ENCODE measurements around the gene ZNF407. TPM values are rescaled to one million over a fixed set of nuclear protein-coding genes. Genes with fewer than 3 reads are reported as not detected.

Gene ZNF407
- total and polyA plus RNA-seq, 2 of the 13 experiments (the other 11 are each of a cell fraction or from before 2014, with no cell fraction given) = 2.3 to 8.7 TPM

- 97% methylated on average over 1 of the region's 1 CpG for WGBS (ENCODE audit: low lambda C conversion rate)
- TF ChIP-seq ZEB1 (IDR thresholded peaks at IDR 0.05; ENCODE audit: insufficient replicate concordance, low read depth) (no peak), ZBTB26 (CRISPR knock-in tag; IDR thresholded peaks at IDR 0.05; ENCODE audit: borderline replicate concordance) (no peak), MAFK (conservative IDR thresholded peaks at IDR 0.05 in 1 of 2, IDR thresholded peaks at IDR 0.05 in 1 of 2; ENCODE audit: low read length in 2 of 2) (no peak)
- H2AFZ ChIP-seq (ENCODE audit: low read length) = no peak overlapping the region
- H3K36me3 ChIP-seq (replicated peaks in 1 of 2; ENCODE audit: control insufficient read depth in 1 of 2, insufficient read depth in 2 of 2, low read length in 2 of 2) = no peaks in the 10 kb centered on the region
- no peak overlapping the region for H3K9ac ChIP-seq (ENCODE audit: insufficient read depth, low read depth, low read length)
- H4K20me1 ChIP-seq (ENCODE audit: insufficient read depth, low read length) = no peaks in the 10 kb centered on the region
- H3K79me2 ChIP-seq (ENCODE audit: insufficient read depth, low read length) = peaks cover 4% of the 10 kb centered on the region
- ChIA-PET CTCF (ENCODE audit: low intra/inter-chr PET ratio, low total read pairs) (no interaction called here), POLR2A (no interaction called here)
- H3K27me3 ChIP-seq (ENCODE audit: control insufficient read depth in 1 of 2, insufficient read depth in 2 of 2, low read length in 2 of 2) = no peaks in the 10 kb centered on the region
- no peak for FAIRE-seq
- no peak overlapping the region for H3K4me3 ChIP-seq (replicated peaks in 1 of 3; ENCODE audit: insufficient read depth in 1 of 3, low read depth in 2 of 3, low read length in 3 of 3)
- in situ Hi-C loops (cut with HindIII; ENCODE audit: extremely low pct_ligation_motif_present, low pct_unique_long_range_greater_than_20kb) (no loop called here), intact Hi-C loops (cut with micrococcal nuclease; ENCODE audit: unreplicated experiment) (no loop called here)
- H3K4me2 ChIP-seq (ENCODE audit: low read depth, low read length) = no peak overlapping the region
- H3K9me3 ChIP-seq (ENCODE audit: low read length) = no peaks in the 10 kb centered on the region
- peaks cover 23% of the 10 kb centered on the region for H3K4me1 ChIP-seq (ENCODE audit: insufficient read depth, low read length)
- DNase-seq (ENCODE audit: low spot score) = no peak
- H3K27ac ChIP-seq (ENCODE audit: extremely low read length, insufficient read depth, low read length) = no peak overlapping the region
- BruUV-seq (replicated peaks) = no TSS peak
- ATAC-seq = no peak
These were observed 13.2 kb downstream of the ZNF407 start for GRCh38 chr18:74610860-74611259.

GRCh38 chr18:74611765-74612164, 14.1 kb downstream of the ZNF407 start:
- FAIRE-seq = no peak
- no peak for ATAC-seq
- 76% methylated on average over 4 of the region's 4 CpGs for WGBS (ENCODE audit: low lambda C conversion rate)
- TF ChIP-seq DPF2 (CRISPR knock-in tag; IDR thresholded peaks at IDR 0.05; ENCODE audit: borderline replicate concordance, low read depth) = no peak
- no peak for TF ChIP-seq ZNF354B (CRISPR knock-in tag; IDR thresholded peaks at IDR 0.05)
- TF ChIP-seq ZBTB49 (CRISPR knock-in tag; IDR thresholded peaks at IDR 0.05; ENCODE audit: borderline replicate concordance) = no peak
- no peak for TF ChIP-seq ZBTB1 (CRISPR knock-in tag; IDR thresholded peaks at IDR 0.05; ENCODE audit: borderline replicate concordance)
- no peak for TF ChIP-seq POLR2AphosphoS2 (IDR thresholded peaks at IDR 0.05; ENCODE audit: low read depth, low read length)
- TF ChIP-seq FLYWCH1 (CRISPR knock-in tag; IDR thresholded peaks at IDR 0.05) = no peak
- TF ChIP-seq ZNF589 (CRISPR knock-in tag; conservative IDR thresholded peaks at IDR 0.05) = no peak
- TF ChIP-seq ZNF770 (CRISPR knock-in tag; IDR thresholded peaks at IDR 0.05) = no peak
- TF ChIP-seq AHR (CRISPR knock-in tag; IDR thresholded peaks at IDR 0.05) = no peak
- no peak for TF ChIP-seq FOXA3 (CRISPR knock-in tag; IDR thresholded peaks at IDR 0.05)

More at GRCh38 chr18:74611765-74612164, 14.1 kb downstream of the ZNF407 start:
- peak; percentile 3 for DNase-seq (ENCODE audit: low spot score)
- Histone ChIP-seq H3K9ac (ENCODE audit: insufficient read depth, low read depth, low read length) (no peak overlapping the region), H4K20me1 (ENCODE audit: insufficient read depth, low read length) (no peaks in the 10 kb centered on the region), H3K4me2 (ENCODE audit: low read depth, low read length) (no peak overlapping the region), H3K36me3 (replicated peaks in 1 of 2; ENCODE audit: control insufficient read depth in 1 of 2, insufficient read depth in 2 of 2, low read length in 2 of 2) (no peaks in the 10 kb centered on the region), H3K4me1 (ENCODE audit: insufficient read depth, low read length) (peaks cover 23% of the 10 kb centered on the region), H3K79me2 (ENCODE audit: insufficient read depth, low read length) (peaks cover 4% of the 10 kb centered on the region), H3K9me3 (ENCODE audit: low read length) (no peaks in the 10 kb centered on the region), H3K27me3 (ENCODE audit: control insufficient read depth in 1 of 2, insufficient read depth in 2 of 2, low read length in 2 of 2) (no peaks in the 10 kb centered on the region), H2AFZ (ENCODE audit: low read length) (no peak overlapping the region), H3K4me3 (replicated peaks in 1 of 3; ENCODE audit: insufficient read depth in 1 of 3, low read depth in 2 of 3, low read length in 3 of 3) (no peak overlapping the region), H3K27ac (ENCODE audit: extremely low read length, insufficient read depth, low read length) (no peak overlapping the region)
- intact Hi-C loops (cut with micrococcal nuclease; ENCODE audit: unreplicated experiment) = no loop called here
- ChIA-PET POLR2A (no interaction called here), CTCF (ENCODE audit: low intra/inter-chr PET ratio, low total read pairs) (no interaction called here)
- BruUV-seq (replicated peaks) = no TSS peak
- in situ Hi-C loops (cut with HindIII; ENCODE audit: extremely low pct_ligation_motif_present, low pct_unique_long_range_greater_than_20kb) = no loop called here
